ENCODE data around the gene MTOR. TPM values are rescaled to one million over a fixed set of nuclear protein-coding genes. Genes with fewer than 3 reads are reported as not detected.

MTOR gene
- polyA plus RNA-seq, 1 experiment, result 27.7 TPM

DNA sequence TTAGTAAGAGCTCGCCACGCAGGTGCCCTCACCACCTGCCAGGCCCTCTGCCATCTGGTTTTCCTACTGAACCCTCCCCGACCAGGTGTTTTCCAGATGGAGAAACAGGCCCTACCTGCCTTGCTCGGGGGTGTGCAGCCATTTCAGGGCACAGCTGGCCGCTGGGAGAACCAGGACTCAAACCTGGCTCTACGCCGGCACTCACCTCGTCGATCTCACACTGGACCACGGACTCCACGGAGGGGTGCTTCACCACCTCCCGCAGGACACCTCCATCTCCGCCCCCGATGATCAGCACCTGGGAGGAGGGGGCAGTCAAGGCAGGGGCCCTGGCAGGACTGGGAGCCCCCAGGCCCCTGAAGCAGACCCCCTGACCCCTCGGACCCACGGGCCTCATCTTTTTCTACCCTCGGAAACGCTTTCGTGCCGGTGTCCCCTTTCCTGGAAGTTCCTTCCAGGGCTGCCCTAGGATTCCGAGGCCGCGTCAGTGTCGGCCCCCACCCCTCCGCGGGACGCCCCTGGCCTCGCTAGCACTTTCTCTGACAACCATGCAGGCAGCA lies 203.7 kb downstream of the MTOR start:
- no peaks in the 10 kb centered on the region for H3K27me3 ChIP-seq (ENCODE audit: control insufficient read depth, insufficient read depth, low read length)
- POLR2A ChIA-PET, result no interaction called here
- no peak for DNase-seq (ENCODE audit: low read depth, low spot score)
- no peaks in the 10 kb centered on the region; the same call in 1 of the 2 replicates for H3K9me3 ChIP-seq (ENCODE audit: control insufficient read depth, insufficient read depth, low read length)
- H3K27ac ChIP-seq (ENCODE audit: low read depth, low read length), result no peak overlapping the region
- TF ChIP-seq, protein P1, sequence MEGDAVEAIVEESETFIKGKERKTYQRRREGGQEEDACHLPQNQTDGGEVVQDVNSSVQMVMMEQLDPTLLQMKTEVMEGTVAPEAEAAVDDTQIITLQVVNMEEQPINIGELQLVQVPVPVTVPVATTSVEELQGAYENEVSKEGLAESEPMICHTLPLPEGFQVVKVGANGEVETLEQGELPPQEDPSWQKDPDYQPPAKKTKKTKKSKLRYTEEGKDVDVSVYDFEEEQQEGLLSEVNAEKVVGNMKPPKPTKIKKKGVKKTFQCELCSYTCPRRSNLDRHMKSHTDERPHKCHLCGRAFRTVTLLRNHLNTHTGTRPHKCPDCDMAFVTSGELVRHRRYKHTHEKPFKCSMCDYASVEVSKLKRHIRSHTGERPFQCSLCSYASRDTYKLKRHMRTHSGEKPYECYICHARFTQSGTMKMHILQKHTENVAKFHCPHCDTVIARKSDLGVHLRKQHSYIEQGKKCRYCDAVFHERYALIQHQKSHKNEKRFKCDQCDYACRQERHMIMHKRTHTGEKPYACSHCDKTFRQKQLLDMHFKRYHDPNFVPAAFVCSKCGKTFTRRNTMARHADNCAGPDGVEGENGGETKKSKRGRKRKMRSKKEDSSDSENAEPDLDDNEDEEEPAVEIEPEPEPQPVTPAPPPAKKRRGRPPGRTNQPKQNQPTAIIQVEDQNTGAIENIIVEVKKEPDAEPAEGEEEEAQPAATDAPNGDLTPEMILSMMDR (IDR thresholded peaks at IDR 0.05; ENCODE audit: low read depth, low read length), result no peak
- CTCF ChIA-PET, result interaction anchor here (0.7 to 3.7 kb wide), 2 partner anchors 9 to 21 kb away, joined by 5 to 35 read pairs; no protein-coding TSS in a partner anchor
- peak overlapping the region; percentile 92 for H3K4me3 ChIP-seq (ENCODE audit: low read depth, low read length)

DNA sequence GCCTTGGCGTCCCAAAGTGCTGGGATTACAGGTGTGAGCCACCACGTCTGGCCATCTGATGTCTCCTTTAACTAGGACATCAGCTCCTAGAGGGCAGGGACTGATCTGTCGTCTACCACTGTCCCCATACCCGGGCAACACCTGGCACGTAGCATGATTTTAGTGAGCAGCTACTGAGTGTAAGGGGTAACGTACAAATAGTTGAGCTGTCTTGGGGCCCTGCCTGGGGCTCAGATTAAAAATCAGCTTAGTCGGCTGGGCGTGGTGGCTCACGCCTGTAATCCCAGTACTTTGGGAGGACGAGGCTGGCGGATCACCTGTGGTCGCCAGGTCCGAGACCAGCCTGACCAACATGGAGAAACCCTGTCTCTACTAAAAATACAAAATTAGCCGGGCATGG lies 204.3 kb downstream of the MTOR start:
- H3K27me3 ChIP-seq (ENCODE audit: control insufficient read depth, insufficient read depth, low read length), result no peaks in the 10 kb centered on the region
- no peak overlapping the region for H3K27ac ChIP-seq (ENCODE audit: low read depth, low read length)
- ChIA-PET CTCF (interaction anchor here (0.7 to 3.7 kb wide), 2 partner anchors 8 to 20 kb away, joined by 5 to 35 read pairs; no protein-coding TSS in a partner anchor), POLR2A (no interaction called here)
- TF ChIP-seq, protein P1 (IDR thresholded peaks at IDR 0.05; ENCODE audit: low read depth, low read length), result no peak
- no peak for DNase-seq (ENCODE audit: low read depth, low spot score)
- H3K4me3 ChIP-seq (ENCODE audit: low read depth, low read length), result no peak overlapping the region
- H3K9me3 ChIP-seq (ENCODE audit: control insufficient read depth, insufficient read depth, low read length), result no peaks in the 10 kb centered on the region; the same call in 1 of the 2 replicates

DNA sequence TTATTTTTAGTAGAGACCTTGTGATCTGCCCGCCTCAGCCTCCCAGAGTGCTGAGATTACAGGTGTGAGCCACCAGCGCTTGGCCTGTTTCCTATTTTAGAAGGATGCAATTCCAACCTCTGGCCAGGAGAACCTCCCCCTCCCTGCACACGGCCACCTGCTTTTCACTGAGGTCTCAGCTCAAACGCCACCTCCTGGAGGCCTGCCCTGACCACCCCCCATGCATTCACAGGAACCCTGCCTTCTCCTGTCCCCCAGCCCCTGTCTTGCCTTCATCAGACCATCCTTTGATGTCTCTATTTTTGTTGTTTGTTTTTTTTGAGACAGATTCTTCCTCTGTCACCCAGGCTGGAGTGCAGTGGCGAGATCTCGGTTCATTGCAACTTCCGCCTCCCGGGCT lies 204.9 kb downstream of the MTOR start:
- TF ChIP-seq, protein P1 (IDR thresholded peaks at IDR 0.05; ENCODE audit: low read depth, low read length), result no peak
- DNase-seq (ENCODE audit: low read depth, low spot score), result no peak
- no peaks in the 10 kb centered on the region for H3K27me3 ChIP-seq (ENCODE audit: control insufficient read depth, insufficient read depth, low read length)
- H3K27ac ChIP-seq (ENCODE audit: low read depth, low read length), result no peak overlapping the region
- H3K4me3 ChIP-seq (ENCODE audit: low read depth, low read length), result no peak overlapping the region
- CTCF ChIA-PET, result interaction anchor here (0.6 to 3.7 kb wide), 2 partner anchors 20 to 21 kb away, joined by 3 to 35 read pairs; no protein-coding TSS in a partner anchor
- H3K9me3 ChIP-seq (ENCODE audit: control insufficient read depth, insufficient read depth, low read length), result no peaks in the 10 kb centered on the region; the same call in 1 of the 2 replicates
- POLR2A ChIA-PET, result interaction anchor here (0.6 kb wide), 1 partner anchor 9 kb away, joined by 3 read pairs; no protein-coding TSS in a partner anchor

Small RNA genes within 50 kb of the gene (small RNA-seq; reads per million reads assigned to genes)
- gene RNU6-291P (ENCODE audit: insufficient read length, low read depth) (not detected), gene RNU6-537P (ENCODE audit: insufficient read length, low read depth) (not detected), gene RPL39P6 (ENCODE audit: insufficient read length, low read depth) (not detected)

Other genes starting within 250 kb of the MTOR start
- 148 and 218 TPM in 2 replicates for gene TARDBP, start 249.9 kb downstream of the MTOR start, polyA plus RNA-seq (2011; rRNA removed)
- gene MASP2, start 215.3 kb downstream of the MTOR start, polyA plus RNA-seq (2011; rRNA removed), result not detected in 2 replicates
- gene SRM, start 202.5 kb downstream of the MTOR start, polyA plus RNA-seq (2011; rRNA removed), result 41.4 and 63.8 TPM in 2 replicates
- gene EXOSC10, start 162.7 kb downstream of the MTOR start, polyA plus RNA-seq (2011; rRNA removed), result 62.7 and 65.9 TPM in 2 replicates
- gene ANGPTL7, start 73.2 kb downstream of the MTOR start, polyA plus RNA-seq (2011; rRNA removed), result not detected in 2 replicates
- gene UBIAD1, start 10.6 kb upstream of the MTOR start, polyA plus RNA-seq (2011; rRNA removed), result 10.0 and 10.7 TPM in 2 replicates
- gene DISP3, start 216.6 kb upstream of the MTOR start, polyA plus RNA-seq (2011; rRNA removed), result 0.02 and 0.05 TPM in 2 replicates